Left hindlimb (tissue), 1 donor: ENCODE results near the gene PLXNC1.

Source experiments
- DNase-seq: peaks from one replicate; pipeline ENCODE4 v3.0.0-alpha.2; 2018

PLXNC1 gene

DNA sequence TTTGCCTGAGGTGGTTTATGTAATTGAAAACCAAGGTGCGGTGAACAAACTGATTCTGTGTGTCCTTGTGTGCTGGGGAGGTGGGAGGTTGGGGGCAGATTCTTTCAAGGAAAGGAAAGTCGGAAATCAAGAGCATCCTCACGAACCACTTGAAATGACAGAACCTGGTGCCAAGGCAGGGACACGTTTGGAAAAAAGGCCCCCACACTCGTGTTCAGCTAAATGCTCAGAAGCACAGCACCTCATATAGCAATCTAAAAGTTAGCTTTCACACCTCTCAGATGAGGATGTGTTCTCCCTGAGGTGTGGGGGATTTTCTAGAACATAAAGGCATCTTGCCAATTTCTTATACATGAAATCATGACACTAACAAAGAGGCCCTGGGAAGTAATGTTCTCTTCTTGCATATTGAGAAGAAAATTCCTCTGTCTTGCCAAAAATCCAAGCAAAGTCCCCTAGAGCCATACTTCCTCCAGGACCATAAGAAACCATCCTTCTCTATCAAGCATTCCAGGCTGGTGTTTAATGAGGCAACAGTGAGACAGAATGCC, 119.6 kb downstream of the PLXNC1 start:
- DNase-seq: no peak

DNA sequence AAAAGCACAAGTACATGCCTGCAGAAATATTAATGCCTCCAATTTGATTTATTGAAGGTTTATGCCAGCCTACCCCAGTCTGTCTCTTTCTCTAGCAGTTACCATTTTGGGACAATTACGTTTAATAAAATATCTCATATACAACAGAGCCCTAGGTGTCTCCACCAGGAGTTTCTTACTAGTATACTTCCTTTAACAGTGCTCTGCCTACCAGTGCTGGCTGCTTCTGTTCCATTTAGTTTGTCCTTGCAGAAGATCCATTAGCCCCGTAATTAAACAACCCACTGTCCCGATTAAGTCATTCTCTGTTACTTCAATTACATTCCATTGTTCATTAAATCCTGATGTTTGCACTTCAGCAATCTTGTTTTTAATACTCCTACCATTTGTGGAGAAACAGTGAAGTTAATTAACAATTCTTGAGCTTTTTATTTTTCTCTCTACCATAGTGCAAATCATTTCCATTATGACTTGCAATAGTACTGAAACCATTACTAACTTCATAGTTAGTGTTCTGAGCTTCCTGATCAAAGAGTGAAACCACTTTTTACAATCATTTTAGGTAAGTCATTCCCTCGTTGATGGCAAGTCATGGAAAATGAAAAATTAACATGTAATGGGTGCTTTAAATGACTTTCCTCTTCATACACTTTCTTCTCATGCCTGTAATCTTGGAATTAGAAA, 121.1 kb downstream of the PLXNC1 start:
- no peak for DNase-seq

DNA sequence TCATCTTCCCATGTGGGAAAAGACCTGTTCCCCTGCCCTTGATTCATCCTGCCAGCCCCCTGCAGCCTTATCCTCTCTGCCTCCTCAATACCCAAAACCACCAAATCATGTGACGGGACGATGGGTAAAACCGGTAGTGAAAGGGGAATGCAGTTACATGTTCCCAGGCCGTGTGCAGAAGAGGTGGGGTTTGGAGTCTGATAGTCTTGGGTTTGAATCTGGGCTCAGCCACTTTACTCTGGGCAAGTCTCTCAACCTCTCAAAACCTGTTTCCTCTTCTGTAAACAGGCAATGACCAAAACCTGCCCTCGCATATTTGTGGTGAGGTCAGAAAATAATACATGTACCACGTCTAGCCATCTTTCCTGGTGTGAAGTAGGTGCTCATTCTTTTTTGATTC, 123.0 kb downstream of the PLXNC1 start:
- DNase-seq: no peak

DNA sequence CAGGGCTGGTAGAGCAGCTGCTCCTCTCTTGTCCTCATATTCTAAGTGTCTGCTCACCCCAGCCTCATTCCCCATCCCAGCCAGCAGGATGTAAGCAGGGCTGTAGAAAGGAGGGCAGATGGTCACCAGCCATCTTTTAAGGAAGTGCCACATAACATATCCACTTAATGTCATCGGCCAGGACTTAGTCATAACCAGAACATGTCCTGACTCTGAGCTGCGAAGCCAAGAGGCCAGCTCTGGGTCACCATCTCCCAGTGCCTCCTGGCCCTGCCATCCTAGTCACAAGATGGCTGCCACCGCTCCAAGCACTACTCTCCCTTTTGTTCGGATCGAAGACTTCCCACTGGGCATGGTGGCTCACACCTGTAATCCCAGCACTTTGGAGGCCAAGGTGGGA, 123.9 kb downstream of the PLXNC1 start:
- DNase-seq: no peak

DNA sequence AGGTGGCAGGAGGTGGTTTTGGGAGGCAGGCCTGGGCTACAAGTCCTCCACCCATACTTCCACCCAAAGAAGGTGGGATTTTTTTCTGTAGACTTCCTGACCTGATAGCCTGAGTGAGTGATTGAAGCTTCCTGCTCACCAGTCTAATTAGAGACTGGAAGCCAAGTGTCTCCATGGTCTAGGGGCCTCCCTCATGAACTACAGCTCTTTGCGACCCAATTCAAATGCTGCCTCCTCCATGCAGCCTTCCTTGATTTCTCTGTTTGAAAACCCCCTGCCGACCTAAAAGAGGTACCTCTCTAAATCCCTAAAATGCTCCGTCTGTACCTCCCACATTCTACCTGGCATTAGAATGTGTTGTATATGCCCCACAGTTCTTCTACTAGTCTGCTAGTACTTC, 124.9 kb downstream of the PLXNC1 start:
- no peak for DNase-seq

DNA sequence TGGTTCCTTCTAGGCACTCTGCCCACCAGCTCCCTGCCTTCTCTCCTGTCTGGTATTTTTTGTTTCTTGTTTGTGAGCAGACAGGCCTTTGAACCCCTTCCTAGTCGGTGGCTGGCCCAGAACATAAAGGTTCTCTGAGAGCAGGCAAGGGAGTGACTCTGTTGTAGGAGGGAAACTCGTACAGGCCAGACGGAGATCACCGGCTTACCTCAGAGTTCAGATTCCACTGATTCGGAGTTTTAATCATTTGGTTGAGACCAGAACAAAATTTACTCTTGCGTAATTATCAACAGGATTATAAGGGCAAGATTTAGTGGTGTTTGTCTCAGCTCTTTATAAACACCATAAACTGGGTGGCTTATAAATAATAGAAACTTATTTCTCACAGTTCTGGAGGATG, 128.3 kb downstream of the PLXNC1 start:
- no peak for DNase-seq

DNA sequence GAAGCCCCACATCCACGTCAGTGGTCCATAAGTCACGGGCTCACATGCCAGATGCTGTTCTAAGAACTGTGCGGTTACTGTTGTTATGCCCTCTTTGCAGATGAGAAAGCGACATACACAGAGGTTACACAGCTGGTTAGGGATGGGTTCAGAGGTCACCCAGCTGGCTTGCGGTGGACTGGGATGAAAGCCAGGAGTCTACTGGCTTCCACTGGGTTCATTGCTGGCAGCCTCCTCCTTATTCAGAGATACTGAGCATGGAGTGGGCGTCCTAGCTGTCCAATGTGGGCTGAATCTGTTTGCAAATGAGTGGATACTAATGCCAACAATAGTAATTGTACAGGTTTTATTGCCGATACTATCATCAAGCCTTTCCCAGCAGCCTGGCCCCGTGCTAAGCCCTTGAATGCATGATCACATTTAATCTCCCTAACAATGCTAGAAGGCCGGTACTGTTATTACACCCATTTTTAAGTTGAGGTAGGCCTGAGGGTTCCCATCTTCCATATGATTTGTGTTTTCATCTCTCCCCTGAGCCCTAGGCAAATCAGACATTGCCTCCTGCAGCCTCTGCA, 129.1 kb downstream of the PLXNC1 start:
- no peak for DNase-seq

DNA sequence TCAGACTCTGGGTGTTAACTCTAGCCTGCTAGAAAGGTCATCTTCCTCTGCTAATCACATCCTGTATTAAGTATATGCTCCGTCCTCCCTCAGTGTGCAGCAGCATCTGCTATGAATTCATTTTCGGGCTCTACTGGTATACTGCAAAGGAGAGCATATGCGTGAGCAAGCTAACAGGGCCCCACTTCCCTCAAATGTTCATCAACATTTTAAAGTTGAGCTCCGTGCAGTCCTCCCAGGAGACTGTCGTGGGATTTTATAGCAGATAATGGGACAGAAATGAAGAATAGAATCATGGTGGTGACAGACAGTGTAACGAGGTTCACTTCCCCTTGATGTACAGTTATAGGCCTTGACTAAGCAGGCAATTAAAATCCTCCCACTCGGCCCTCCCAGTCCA, 131.7 kb downstream of the PLXNC1 start:
- no peak for DNase-seq

DNA sequence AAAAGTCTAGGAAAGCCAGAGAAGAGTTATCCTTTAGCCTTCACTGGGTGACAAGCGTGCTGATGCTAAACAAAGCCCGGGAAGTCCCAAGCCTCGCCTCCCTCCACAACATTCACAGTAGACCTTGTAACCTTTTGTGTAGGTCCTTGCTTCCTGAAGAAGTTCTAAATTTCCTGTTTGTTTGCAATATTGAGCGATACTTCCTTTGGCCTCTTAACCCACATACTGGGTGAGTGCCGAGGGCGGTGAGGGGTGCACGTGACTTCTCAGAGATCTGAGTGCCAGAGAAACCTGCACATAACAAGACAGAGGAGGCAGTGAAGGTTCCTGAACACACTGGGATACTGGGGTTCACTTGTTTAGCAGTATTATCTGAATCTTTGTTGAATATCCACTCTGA, 134.3 kb downstream of the PLXNC1 start:
- no peak for DNase-seq

DNA sequence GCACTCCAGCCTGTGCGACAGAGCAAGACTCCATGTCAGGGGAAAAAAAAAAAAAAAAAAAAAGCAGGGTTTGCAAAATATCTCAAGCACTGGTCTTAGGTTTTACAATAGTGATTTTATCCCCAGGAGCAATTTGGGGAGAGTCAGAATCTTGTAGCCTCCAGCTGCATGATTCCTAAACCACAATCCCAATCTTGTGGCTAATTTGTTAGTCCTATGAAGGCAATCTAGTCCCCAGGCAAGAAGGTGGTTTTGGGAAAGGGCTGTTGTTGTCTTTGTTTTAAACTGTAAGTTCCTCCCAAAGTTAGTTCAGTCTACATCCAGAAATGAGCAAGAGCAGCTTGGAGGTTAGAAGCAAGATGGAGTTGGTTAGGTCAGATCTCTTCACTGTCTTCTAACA, 135.7 kb downstream of the PLXNC1 start:
- DNase-seq: no peak

DNA sequence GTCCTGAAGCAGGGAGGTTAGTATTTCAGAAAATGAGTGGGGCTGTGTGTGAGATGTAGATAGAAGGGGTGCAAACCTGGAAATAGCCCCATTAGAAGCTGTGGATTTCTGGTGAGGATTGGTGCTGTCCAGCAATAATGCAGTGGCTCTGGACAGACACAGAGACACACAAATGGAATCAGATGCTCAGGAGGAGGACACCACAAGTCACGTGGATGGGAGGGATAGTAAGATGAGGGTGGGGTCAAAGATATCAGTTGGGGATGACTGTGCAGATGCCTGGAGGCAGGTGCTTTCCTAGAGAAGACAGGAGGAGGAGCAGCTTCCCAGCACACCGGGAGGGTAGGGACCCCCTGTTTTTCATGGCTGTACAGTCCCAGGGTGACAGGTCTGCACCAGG, 136.5 kb downstream of the PLXNC1 start:
- DNase-seq: no peak

DNA sequence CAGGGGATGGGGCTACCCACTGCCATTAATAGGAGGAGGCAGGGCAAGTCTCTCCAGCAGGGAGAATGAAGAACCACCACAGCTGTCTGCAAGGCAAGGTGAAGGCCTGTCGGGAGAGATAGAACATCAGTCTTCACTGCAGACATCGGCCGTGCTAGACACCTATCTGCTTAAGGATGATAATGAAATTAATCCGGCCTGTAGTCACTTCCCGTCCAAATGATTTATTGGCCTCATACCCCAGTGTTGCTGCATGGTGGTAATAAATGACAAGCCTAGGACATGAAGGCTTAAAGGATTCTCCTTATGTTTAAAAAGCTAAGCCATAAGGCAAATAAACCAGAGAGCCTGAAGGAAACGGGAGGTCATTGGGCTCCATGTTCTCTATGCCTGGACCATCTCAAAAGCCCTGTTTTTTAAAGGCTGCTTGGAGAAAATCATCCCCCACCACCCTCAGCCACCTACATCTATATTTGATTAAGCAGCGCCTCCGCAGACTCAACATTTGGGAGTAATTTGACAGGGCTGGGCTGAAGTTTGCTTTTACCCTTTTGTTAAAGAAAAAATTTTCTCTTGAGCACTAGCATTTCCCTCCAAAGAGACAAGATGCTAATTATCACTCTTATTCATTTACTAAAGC, 137.7 kb downstream of the PLXNC1 start:
- no peak for DNase-seq

DNA sequence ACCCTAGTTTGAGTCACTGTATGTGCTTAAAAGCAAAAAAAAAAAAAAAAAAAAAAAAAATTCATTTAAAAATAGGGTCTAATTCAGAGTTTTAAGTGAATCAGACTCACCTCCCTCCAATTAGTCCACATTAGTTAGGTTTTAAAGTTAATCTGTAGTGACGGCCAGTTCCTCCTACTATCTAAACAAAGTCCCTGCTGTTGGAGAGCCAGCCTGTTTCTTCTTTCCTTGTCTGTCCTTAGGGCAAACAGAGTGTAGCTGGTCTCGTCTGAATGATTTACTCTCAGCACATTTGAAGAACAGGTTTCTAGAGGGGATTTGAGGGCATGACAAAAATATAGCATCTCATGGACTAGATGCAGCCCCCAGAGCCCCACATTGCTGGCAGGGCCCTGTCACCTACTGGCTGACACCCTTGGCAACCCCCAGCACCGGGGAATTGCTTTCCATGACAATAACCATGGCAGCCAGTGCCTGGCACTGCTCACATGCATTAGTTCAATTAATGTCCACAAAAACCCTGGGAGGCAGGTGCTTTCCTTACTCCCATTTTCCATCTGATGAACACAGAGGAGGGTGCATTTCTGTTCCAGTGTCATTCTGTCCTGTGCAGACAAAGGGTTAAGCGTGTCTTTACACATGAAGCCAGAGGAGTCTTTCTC, 138.3 kb downstream of the PLXNC1 start:
- no peak for DNase-seq

DNA sequence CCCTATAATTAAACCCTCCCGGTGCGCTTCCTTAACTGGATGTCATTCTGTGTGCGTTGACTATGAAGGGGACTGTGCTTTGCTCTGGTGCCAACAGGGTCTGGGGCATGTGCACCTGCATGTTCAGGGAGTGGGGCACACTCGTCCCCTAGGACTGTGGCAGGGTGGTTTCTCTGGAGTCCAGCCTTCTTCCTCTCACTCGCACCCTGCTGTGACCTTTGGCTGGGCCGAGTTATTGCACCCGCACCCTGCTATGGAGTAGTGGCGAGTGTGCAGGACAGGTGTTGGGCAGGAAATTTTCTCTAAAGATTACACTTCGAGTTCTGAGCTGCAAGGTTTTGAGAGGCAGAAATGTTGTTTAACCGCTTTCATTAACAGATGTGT, 138.9 kb downstream of the PLXNC1 start:
- no peak for DNase-seq

DNA sequence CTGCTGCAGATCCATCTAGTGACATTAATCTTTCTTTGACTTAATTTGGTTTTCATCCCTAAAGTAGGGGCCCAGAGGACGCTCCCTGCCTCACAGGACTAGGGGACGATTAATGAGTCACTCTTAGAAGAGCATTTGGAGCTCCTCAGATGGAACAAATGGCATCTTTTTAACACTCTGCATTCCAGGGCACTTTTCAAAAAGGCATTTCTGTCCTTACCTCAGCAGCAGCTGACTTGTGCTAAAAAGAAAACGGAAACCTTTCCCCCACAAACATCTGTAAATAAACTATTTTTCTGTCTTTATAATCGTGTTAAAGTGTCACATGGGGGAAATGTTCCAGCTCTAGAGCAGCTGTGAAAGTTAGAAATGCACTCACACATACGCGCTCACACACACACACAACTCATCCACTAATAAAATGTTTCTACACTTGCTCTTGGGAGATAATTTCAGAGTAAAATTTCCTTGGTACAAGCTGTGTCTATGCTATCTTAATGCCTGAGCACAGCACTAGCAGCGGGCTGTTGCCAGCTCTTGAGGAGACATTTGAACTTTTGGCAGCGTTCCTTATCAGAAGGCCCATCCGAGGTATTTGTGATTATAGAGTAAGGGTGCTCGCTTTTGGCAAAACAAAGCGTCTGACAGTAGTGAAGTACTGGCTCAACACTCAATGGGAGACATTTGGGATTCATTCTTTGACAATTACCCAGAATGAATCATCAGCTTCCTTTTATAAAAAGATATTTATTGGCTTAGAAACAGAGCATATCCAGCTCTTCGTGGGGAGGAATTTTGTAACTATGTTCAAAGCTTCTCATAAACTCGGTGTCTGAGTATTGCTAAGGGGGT, 141.3 kb downstream of the PLXNC1 start:
- peak; percentile 48 for DNase-seq

DNA sequence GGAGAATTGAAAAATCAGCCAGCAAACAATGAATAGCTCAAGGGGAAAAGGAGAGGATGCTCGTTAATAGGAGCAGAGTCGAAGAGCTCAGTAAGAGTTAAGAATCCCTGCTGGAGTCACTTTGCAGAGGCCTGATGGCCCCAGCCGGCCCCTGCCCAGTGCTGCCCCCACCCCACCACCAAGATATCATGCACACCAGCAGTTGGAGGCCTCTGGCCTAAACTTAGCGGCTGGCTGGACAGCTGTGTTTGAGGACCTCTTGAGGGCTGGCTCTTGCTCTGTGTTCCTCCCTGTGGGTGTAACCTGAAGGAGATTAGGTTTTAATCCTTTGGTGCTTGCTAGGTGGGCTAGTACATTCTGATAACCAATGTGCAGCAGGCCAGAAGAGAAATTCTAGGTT, 142.0 kb downstream of the PLXNC1 start:
- DNase-seq: no peak

DNA sequence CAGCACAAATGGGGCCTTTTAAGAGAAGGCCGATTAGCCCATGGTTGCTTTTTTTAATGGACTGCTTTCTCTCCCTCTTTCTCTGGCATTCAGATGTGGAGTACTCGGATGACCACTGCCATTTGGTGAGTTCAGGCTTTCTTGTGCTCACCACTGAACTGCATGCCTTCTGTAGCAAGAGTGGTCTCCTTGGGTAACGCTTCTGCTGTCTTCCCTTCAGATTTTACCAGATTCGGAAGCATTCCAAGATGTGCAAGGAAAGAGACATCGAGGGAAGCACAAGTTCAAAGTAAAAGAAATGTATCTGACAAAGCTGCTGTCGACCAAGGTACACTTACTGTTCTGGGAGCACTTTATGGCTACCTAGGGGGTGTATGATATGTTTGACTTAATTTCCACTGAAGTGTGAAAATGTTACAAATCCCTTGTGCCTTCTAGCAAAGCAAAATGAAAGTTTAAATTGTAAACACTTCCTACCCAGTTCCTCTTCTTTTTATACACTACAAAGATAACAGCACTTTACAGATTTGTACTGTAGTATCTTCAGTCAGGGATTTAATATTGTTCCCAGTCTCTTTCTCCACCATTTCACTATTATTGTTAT, 148.8 kb downstream of the PLXNC1 start:
- no peak for DNase-seq

DNA sequence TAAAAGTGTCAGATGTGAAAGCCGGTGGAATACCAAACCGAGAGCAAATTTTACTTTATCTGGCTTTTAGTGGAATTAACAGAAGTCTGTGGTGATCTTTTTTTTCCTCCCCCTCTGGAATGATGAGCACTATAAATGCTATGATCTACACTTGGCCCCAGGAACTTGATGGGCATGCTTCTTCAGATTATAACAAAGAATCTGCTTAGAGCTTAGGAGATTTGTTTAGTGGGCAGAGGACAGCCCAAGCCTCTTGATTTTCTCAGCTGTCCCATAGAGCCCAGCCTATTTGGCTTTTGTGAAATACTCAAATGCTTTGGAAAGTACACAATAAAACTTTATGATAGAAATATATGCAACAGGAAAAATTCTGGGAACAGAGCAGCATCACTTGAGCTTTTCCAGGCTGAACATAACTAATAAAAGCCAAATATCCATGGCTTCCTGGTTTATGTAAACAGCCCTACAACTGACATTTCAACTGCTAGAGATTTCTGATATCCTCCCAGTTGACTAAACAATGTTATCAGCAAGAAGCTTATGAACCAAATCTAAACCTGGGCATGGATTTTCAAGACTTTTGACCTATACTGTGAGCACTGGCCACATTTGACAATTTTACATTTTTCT, 149.6 kb downstream of the PLXNC1 start:
- DNase-seq: no peak

DNA sequence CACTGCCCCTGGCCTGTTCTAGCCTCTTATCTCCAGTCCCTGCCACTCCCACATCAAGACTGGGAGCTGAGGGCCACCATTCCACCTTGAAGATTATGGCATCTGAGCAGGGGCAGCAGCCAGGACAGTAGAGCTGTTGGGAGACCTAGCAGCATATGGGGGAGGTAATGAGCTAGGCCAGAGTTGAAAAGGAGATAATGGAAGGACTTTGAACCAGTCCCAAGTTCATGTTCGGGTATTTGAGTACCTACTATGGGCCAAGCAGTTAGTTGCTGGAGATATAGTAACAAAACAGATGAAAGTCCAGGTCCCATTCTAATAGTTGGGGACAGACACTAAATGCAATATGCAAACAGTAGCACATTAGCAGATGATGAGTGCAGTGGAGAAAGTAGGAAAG, 151.5 kb downstream of the PLXNC1 start:
- no peak for DNase-seq

DNA sequence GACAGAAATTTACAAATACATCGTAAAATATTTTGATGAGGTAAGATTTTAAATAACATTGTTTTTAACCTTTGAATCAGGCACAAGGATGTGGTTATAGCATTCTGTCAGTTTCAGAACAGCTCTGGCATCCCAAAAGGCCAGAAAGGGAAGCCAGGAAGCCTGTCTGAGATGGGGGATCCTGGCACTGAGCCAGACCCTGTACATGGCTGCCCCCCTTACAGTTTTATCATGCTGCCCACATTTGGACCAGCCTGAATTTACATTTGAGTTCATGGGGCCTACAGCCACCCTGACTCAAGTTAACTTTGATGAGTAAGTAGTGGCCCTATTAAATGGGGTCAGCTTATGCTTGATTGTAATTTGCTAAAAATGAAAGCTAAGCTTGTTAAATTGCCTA, 155.6 kb downstream of the PLXNC1 start:
- no peak for DNase-seq

DNA sequence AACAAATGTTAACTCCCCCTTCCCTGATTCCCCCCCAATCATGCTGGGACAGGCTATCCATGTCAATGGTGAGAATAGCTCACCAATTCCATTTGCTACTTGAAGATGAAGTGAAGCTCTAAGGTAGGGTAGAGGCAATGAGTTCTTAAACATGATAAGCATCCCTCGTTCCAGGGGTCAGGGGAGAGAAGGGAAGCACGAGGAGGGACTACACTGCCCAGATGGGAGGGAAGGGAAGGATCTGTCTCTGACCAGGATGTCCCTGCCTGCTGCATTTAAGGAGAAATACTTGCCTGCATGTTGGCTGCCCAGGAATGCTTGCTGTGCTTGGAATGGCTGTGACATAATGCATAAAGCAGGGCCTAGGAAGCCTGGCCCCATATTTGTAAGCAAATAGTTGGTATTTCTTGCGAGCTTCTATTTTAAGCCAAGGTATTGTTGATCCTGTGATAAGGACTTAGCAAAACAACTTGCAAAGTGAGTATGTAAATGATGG, 156.2 kb downstream of the PLXNC1 start:
- DNase-seq: no peak
